H1 (cell line): ENCODE results near the gene TSSC4.

ENCODE experiments used
- BACH1 ChIP-seq: IDR thresholded peaks from 2 replicates; pipeline ENCODE4 v1.6.1; 2012; ENCODE audit warnings: low read length, improper control_type of control experiment
- CHD2 ChIP-seq: IDR thresholded peaks from 2 replicates; pipeline ENCODE4 v1.6.1; 2012; ENCODE audit warnings: low read length, improper control_type of control experiment
- CREB1 ChIP-seq: IDR thresholded peaks from 2 replicates; pipeline ENCODE4 v1.6.1; 2012; ENCODE audit warnings: inconsistent platforms
- EGR1 ChIP-seq: IDR thresholded peaks from 2 replicates; pipeline ENCODE4 v1.6.1; 2011; ENCODE audit warnings: low read depth, low read length, borderline replicate concordance
- EP300 ChIP-seq, 2 experiments: IDR thresholded peaks; 1 replicate in 1 of 2; 2 replicates in 1 of 2; pipeline ENCODE4 v1.6.1; 2011 to 2012; ENCODE audit warnings: low read depth in 2 of 2, low read length in 2 of 2, mild to moderate bottlenecking in 2 of 2, borderline replicate concordance in 1 of 2, inconsistent platforms in 1 of 2, moderate library complexity in 1 of 2
- KDM1A ChIP-seq: fragments of 200-600, 300-600 bp; sonication (generic); IDR thresholded peaks from 2 replicates; pipeline ENCODE4 v1.7.1; 2016; ENCODE audit warnings: mild to moderate bottlenecking, low read length, borderline replicate concordance
- PHF8 ChIP-seq: fragments of 200-600 bp; sonication (generic); conservative IDR thresholded peaks from 2 replicates; pipeline ENCODE4 v1.7.1; 2012; ENCODE audit warnings: low read depth, mild to moderate bottlenecking, inconsistent platforms, low read length, moderate library complexity
- POLR2A ChIP-seq, 2 experiments: IDR thresholded peaks; 1 replicate in 1 of 2; 2 replicates in 1 of 2; pipeline ENCODE4 v1.6.1; 2011; ENCODE audit warnings: low read depth in 2 of 2, low read length in 2 of 2, mild to moderate bottlenecking in 2 of 2; ENCODE audit errors: control extremely low read depth in 1 of 2
- SIRT6 ChIP-seq: IDR thresholded peaks from one replicate; pipeline ENCODE4 v1.7.1; 2012; ENCODE audit warnings: low read length, inconsistent platforms
- TAF1 ChIP-seq: IDR thresholded peaks from 2 replicates; pipeline ENCODE4 v1.6.1; 2011; ENCODE audit warnings: mild to moderate bottlenecking, low read depth, low read length
- ZNF274 ChIP-seq: IDR thresholded peaks from 2 replicates; pipeline ENCODE4 v1.7.0; 2012; ENCODE audit warnings: low read length, borderline replicate concordance; ENCODE audit errors: extremely low read depth
- TF ChIP-seq, protein P1 (sequence below), 3 experiments: IDR thresholded peaks; 1 replicate in 2 of 3; 2 replicates in 1 of 3; pipeline versions ENCODE4 v1.5.1 to v1.6.1; 2011; ENCODE audit warnings: low read length in 3 of 3, mild to moderate bottlenecking in 3 of 3, inconsistent platforms in 2 of 3, low read depth in 1 of 3, moderate library complexity in 1 of 3; ENCODE audit not compliant: insufficient read depth in 1 of 3; ENCODE audit errors: control extremely low read depth in 1 of 3

GRCh38 chr11:2433106-2433925, 32.8 kb downstream of the TSSC4 start:
- TF ChIP-seq CREB1: no peak
- TF ChIP-seq BACH1: no peak
- TF ChIP-seq ZNF274: no peak
- TF ChIP-seq CHD2: no peak
- TF ChIP-seq, protein P1, sequence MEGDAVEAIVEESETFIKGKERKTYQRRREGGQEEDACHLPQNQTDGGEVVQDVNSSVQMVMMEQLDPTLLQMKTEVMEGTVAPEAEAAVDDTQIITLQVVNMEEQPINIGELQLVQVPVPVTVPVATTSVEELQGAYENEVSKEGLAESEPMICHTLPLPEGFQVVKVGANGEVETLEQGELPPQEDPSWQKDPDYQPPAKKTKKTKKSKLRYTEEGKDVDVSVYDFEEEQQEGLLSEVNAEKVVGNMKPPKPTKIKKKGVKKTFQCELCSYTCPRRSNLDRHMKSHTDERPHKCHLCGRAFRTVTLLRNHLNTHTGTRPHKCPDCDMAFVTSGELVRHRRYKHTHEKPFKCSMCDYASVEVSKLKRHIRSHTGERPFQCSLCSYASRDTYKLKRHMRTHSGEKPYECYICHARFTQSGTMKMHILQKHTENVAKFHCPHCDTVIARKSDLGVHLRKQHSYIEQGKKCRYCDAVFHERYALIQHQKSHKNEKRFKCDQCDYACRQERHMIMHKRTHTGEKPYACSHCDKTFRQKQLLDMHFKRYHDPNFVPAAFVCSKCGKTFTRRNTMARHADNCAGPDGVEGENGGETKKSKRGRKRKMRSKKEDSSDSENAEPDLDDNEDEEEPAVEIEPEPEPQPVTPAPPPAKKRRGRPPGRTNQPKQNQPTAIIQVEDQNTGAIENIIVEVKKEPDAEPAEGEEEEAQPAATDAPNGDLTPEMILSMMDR (IDR thresholded peaks at IDR 0.05; ENCODE audit: control extremely low read depth in 1 of 3, insufficient read depth in 1 of 3, low read depth in 1 of 3, low read length in 3 of 3): no peak
- no peak for TF ChIP-seq SIRT6
- TF ChIP-seq EP300 (IDR thresholded peaks at IDR 0.05; ENCODE audit: borderline replicate concordance in 1 of 2, low read depth in 2 of 2, low read length in 2 of 2): no peak
- no peak for TF ChIP-seq KDM1A
- no peak for TF ChIP-seq PHF8
- TF ChIP-seq TAF1: no peak
- TF ChIP-seq POLR2A (IDR thresholded peaks at IDR 0.05; ENCODE audit: control extremely low read depth in 1 of 2, low read depth in 2 of 2, low read length in 2 of 2): no peak
- no peak for TF ChIP-seq EGR1
